ENCODE measurements around the gene TTLL12. TPM values are rescaled to one million over a fixed set of nuclear protein-coding genes. Genes with fewer than 3 reads are reported as not detected.

TTLL12 gene
- total RNA-seq, 1 experiment from 2014 or later, result 46.4 TPM

- H3K4me1 ChIP-seq, result 0 out of 2 replicates have a peak, but pooled peaks cover 8% of the 10 kb centered on the region
- Mint-ChIP-seq H3K27ac (ENCODE audit: unreplicated experiment) (no peak overlapping the region), H3K36me3 (ENCODE audit: insufficient read depth, unreplicated experiment) (peaks cover 7% of the 10 kb centered on the region), H3K4me3 (ENCODE audit: unreplicated experiment) (no peak overlapping the region), H3K9me3 (ENCODE audit: unreplicated experiment) (no peaks in the 10 kb centered on the region), H3K4me1 (ENCODE audit: low read depth, unreplicated experiment) (peaks cover 6% of the 10 kb centered on the region), H3K27me3 (ENCODE audit: insufficient read depth, unreplicated experiment) (peaks cover 8% of the 10 kb centered on the region)
- H3K27me3 ChIP-seq (replicated peaks; ENCODE audit: control insufficient read depth, insufficient read depth, low read length), result no peaks in the 10 kb centered on the region
- no peaks in the 10 kb centered on the region for H3K36me3 ChIP-seq (ENCODE audit: control insufficient read depth, insufficient read depth, low read length)
- POLR2A ChIA-PET, result no interaction called here
- TF ChIP-seq CTCF (IDR thresholded peaks at IDR 0.05; ENCODE audit: insufficient read depth in 1 of 2, low read depth in 1 of 2, low read length in 1 of 2, severe bottlenecking in 1 of 2, unreplicated experiment in 1 of 2), result no peak
- no peaks in the 10 kb centered on the region for H3K9me3 ChIP-seq
- BruUV-seq (replicated peaks), result no TSS peak
- DNase-seq, result no peak
- intact Hi-C loops (cut with micrococcal nuclease; ENCODE audit: unreplicated experiment), result loop anchor here (1.0 to 5.0 kb wide), 4 partner anchors 43 to 154 kb away; partner anchors contain the start of gene TTLL12
- CTCF ChIA-PET, result interaction anchor here (0.6 to 2.3 kb wide), 24 partner anchors 9 to 311 kb away, joined by 3 to 37 read pairs (median 4); partner anchors contain the start of genes BIK and TTLL12
- H3K4me3 ChIP-seq (ENCODE audit: low read depth, low read length), result no peak overlapping the region
These were observed 44.7 kb upstream of the TTLL12 start for GRCh38 chr22:43231724-43232034.

GRCh38 chr22:43230971-43231723 is 44.2 kb upstream of the TTLL12 start:
- TF ChIP-seq CTCF (IDR thresholded peaks at IDR 0.05; ENCODE audit: insufficient read depth in 1 of 2, low read depth in 1 of 2, low read length in 1 of 2, severe bottlenecking in 1 of 2, unreplicated experiment in 1 of 2), result peak; percentile 86 to 92
- ChIA-PET CTCF (interaction anchor here (0.6 to 2.3 kb wide), 23 partner anchors 9 to 311 kb away, joined by 3 to 37 read pairs (median 4); partner anchors contain the start of genes BIK and TTLL12), POLR2A (no interaction called here)
- Mint-ChIP-seq H3K27ac (ENCODE audit: unreplicated experiment) (peak overlapping the region; percentile 29), H3K36me3 (ENCODE audit: insufficient read depth, unreplicated experiment) (peaks cover 7% of the 10 kb centered on the region), H3K27me3 (ENCODE audit: insufficient read depth, unreplicated experiment) (peaks cover 8% of the 10 kb centered on the region), H3K4me3 (ENCODE audit: unreplicated experiment) (no peak overlapping the region), H3K4me1 (ENCODE audit: low read depth, unreplicated experiment) (peaks cover 6% of the 10 kb centered on the region), H3K9me3 (ENCODE audit: unreplicated experiment) (no peaks in the 10 kb centered on the region)
- H3K4me1 ChIP-seq, result 0 out of 2 replicates have a peak, but pooled peaks cover 8% of the 10 kb centered on the region
- H3K27me3 ChIP-seq (replicated peaks; ENCODE audit: control insufficient read depth, insufficient read depth, low read length), result no peaks in the 10 kb centered on the region
- H3K4me3 ChIP-seq (ENCODE audit: low read depth, low read length), result no peak overlapping the region
- peak; percentile 78 to 80 for DNase-seq
- no TSS peak for BruUV-seq (replicated peaks)
- H3K36me3 ChIP-seq (ENCODE audit: control insufficient read depth, insufficient read depth, low read length), result no peaks in the 10 kb centered on the region
- intact Hi-C loops (cut with micrococcal nuclease; ENCODE audit: unreplicated experiment), result loop anchor here (1.0 to 5.0 kb wide), 4 partner anchors 43 to 154 kb away; partner anchors contain the start of gene TTLL12
- H3K9me3 ChIP-seq, result no peaks in the 10 kb centered on the region

GRCh38 chr22:43230571-43230970 is 43.6 kb upstream of the TTLL12 start:
- DNase-seq, result no peak
- Histone ChIP-seq H3K4me3 (ENCODE audit: low read depth, low read length) (no peak overlapping the region), H3K9me3 (no peaks in the 10 kb centered on the region), H3K27me3 (replicated peaks; ENCODE audit: control insufficient read depth, insufficient read depth, low read length) (no peaks in the 10 kb centered on the region), H3K36me3 (ENCODE audit: control insufficient read depth, insufficient read depth, low read length) (no peaks in the 10 kb centered on the region), H3K4me1 (0 out of 2 replicates have a peak, but pooled peaks cover 8% of the 10 kb centered on the region)
- peaks cover 6% of the 10 kb centered on the region for H3K4me1 Mint-ChIP-seq (ENCODE audit: low read depth, unreplicated experiment)
- no TSS peak for BruUV-seq (replicated peaks)
- intact Hi-C loops (cut with micrococcal nuclease; ENCODE audit: unreplicated experiment), result loop anchor here (5.0 kb wide), 1 partner anchor 43 kb away; the partner anchor contains the start of gene TTLL12
- no peak overlapping the region for H3K27ac Mint-ChIP-seq (ENCODE audit: unreplicated experiment)
- CTCF ChIA-PET, result interaction anchor here (2.3 kb wide), 1 partner anchor 43 kb away, joined by 23 read pairs; no protein-coding TSS in a partner anchor
- H3K36me3 Mint-ChIP-seq (ENCODE audit: insufficient read depth, unreplicated experiment), result peaks cover 7% of the 10 kb centered on the region
- POLR2A ChIA-PET, result no interaction called here
- no peak overlapping the region for H3K4me3 Mint-ChIP-seq (ENCODE audit: unreplicated experiment)
- TF ChIP-seq CTCF (IDR thresholded peaks at IDR 0.05; ENCODE audit: insufficient read depth in 1 of 2, low read depth in 1 of 2, low read length in 1 of 2, severe bottlenecking in 1 of 2, unreplicated experiment in 1 of 2), result no peak
- H3K27me3 Mint-ChIP-seq (ENCODE audit: insufficient read depth, unreplicated experiment), result peaks cover 6% of the 10 kb centered on the region
- H3K9me3 Mint-ChIP-seq (ENCODE audit: unreplicated experiment), result no peaks in the 10 kb centered on the region
